Mesenteric fat pad (tissue), 1 donor: ENCODE results near the gene AP3M1. TPM values are rescaled to one million over a fixed set of nuclear protein-coding genes. Genes with fewer than 3 reads are reported as not detected.

Experiments used
- DNase-seq: peaks from one replicate; pipeline ENCODE4 v3.0.0-alpha.2; 2020; ENCODE audit warnings: low spot score
- total RNA-seq: library from RNA; stranded (reverse); fragmentation: NEBNext Ultra II Directional; extraction: Animal tissue kit (Norgen Biotek cat#: 25700); gene quantifications from one replicate; pipeline ENCODE4 v1.2.1, GENCODE V29; 2021
- donor health status: DM: yes; HTN: yes; CAD: no.

AP3M1 gene
- total RNA-seq, 1 donor from 2014 or later: 34.1 TPM

DNA sequence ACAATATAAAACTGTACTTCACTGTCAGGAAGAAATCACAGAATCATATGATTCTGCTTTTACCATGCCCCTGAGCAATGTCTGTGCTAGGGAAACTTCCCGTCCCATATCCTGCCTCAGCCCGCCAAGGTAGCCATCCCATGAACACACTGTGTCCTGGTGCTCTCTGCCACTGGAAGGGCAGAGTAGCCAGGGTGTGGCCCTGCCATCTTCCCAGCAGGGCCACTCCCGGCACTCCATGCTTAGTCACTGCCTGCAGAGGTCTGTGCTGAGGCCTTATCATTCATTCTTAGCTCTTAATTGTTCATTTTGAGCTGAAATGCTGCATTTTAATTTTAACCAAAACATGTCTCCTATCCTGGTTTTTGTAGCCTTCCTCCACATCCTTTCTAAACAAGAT, 31.8 kb downstream of the AP3M1 start:
- no peak for DNase-seq

DNA sequence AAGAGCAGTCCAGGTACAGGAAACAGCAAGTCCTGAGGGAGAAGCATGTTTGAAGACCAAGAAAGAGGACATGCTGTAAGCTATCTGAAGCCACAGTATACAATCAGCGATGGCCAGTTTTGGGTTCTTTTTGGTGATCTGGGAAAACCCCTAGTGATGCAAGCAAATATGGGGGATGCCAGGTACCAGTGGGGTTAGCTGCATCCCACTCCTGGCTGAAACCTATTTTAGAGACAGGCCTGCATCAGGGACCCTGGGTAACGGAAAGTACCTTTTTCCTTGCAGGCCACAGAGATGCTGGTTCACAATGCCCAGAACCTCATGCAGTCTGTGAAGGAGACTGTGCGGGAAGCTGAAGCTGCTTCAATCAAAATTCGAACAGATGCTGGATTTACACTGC, 32.9 kb downstream of the AP3M1 start:
- DNase-seq: no peak

GRCh38 chr10:74114041-74114448, 36.6 kb downstream of the AP3M1 start:
- no peak for DNase-seq

DNA sequence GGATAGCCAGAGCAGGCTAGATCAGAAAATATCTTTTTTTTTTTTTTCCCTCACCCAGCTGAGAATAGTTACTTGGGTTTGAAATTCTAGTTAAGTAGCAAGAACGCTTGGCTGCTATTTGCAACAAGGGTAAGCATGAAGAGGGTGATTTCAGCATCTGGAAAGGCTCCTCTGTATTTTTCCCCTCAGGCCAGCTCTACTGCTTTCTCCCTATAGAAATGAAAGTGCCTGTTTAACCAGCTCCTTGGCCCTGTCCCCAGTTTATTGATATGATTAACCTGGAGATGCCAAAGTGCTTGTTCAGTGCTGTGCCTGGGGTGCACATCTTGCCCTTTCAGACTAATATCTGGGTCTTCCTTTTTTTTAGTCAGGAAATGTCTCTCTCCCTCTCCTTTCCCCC, 37.1 kb downstream of the AP3M1 start:
- no peak for DNase-seq

DNA sequence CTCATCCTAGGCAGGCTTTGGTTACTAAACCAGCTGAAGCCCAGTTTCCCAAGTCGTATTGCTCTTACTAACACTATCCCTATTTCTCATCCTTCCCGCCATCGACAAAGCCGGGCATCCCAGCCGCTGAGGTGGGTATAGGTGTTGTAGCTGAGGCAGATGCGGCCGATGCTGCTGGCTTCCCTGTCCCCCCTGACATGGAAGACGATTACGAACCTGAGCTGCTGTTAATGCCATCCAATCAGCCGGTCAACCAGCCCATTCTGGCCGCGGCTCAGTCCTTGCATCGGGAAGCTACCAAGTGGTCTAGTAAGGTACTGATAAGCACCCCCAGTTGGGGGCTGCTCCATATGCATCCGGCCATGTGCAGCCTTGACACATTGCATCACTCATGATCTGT, 38.8 kb downstream of the AP3M1 start:
- DNase-seq: no peak

GRCh38 chr10:74110120-74110519, 40.5 kb downstream of the AP3M1 start:
- DNase-seq: no peak

DNA sequence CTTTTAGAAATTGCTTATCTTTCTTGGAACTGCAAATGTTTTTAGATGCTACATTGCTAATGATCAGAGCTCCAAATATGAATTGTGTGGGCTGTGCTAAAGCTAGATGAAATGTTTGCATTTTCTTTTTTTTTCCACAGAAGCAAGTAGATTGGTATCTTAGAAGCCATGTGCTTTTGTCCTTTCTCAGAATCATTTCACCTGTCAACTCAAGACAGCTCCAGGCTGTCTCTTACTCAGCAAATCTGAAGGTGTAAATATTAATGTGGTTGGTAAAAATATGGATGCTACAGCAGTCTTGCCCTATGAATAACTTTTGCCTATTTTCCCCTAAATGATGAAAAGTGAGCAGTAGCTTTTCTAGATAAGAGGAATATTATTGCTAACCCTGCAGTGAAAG, 41.2 kb downstream of the AP3M1 start:
- DNase-seq: no peak

- no peak for DNase-seq
Measured at GRCh38 chr10:74107391-74107790, 43.2 kb downstream of the AP3M1 start.

GRCh38 chr10:74104996-74105395, 45.6 kb downstream of the AP3M1 start:
- DNase-seq: no peak

DNA sequence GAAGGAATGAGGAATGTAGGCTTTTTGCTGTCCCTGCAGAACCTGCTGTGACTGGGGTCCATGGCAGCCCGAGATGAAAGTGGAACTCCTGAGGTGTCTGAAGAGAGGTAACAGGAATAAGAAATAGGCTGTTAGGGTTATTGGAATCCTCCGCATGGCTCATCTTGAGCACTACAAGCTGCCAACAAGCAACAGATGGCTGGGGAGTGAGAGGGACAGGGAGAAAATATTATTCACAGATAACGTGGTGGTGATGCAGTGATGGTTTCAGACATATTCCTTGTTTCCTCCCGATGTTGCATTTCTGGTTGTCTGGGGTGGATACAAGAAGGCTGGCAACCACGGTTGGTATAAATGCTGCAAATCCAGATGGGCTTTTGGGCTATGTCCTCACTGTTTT, 46.1 kb downstream of the AP3M1 start:
- DNase-seq: no peak

DNA sequence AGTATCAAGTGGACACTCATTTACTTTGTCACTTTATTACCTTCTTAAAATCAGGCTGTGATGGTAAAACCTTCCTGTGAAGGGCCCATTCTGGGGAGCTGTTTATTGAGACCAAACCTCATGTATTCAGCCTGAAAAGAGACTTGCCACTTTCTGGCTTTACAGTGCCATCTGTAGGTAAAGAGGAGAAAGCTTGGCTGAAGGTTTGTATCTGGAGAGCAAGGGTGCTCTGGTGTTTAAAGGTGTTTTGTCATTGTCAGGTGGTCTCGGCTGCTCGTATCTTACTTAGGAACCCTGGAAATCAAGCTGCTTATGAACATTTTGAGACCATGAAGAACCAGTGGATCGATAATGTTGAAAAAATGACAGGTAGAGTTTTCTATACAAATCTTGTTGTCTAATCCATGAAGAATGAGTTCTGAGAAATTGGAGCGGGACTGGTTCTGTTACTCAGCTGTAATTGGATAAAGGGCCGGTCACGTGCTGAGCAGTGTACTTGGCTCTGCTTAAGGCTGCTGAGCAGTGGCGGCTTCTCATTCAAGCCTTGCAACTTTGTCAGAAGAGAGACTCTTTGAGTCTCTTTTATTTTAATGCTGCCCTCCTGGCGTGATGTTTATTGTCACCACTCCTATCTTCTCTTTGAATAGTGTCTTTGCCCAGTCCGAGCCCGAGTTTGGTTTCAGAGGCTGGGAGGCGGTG, 46.9 kb downstream of the AP3M1 start:
- DNase-seq: no peak

- no peak for DNase-seq
Measured at GRCh38 chr10:74099836-74100235, 50.8 kb downstream of the AP3M1 start.

- no peak for DNase-seq
Measured at GRCh38 chr10:74099420-74099819, 51.2 kb downstream of the AP3M1 start.

- no peak for DNase-seq
Measured at GRCh38 chr10:74097776-74098175, 52.9 kb downstream of the AP3M1 start.

DNA sequence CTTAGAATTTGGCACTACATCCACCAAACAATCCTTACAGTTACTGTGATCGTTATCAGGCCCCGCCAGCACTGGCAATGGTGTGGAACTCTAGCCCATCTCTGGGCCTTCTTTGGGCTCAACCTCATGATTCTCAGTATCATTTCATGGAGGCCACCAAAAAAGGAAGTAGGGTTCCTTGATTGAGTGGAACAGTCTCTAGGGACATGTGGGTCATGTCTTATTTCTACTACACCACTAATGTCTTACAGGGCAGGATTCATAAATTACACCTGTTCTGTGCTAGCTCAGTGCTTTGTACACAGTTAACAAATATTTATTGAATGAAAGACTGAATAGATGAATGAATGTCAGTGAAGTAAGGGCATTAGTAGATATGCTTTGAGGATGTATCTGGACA, 53.9 kb downstream of the AP3M1 start:
- no peak for DNase-seq

GRCh38 chr10:74094231-74094630, 56.4 kb downstream of the AP3M1 start:
- DNase-seq: no peak

DNA sequence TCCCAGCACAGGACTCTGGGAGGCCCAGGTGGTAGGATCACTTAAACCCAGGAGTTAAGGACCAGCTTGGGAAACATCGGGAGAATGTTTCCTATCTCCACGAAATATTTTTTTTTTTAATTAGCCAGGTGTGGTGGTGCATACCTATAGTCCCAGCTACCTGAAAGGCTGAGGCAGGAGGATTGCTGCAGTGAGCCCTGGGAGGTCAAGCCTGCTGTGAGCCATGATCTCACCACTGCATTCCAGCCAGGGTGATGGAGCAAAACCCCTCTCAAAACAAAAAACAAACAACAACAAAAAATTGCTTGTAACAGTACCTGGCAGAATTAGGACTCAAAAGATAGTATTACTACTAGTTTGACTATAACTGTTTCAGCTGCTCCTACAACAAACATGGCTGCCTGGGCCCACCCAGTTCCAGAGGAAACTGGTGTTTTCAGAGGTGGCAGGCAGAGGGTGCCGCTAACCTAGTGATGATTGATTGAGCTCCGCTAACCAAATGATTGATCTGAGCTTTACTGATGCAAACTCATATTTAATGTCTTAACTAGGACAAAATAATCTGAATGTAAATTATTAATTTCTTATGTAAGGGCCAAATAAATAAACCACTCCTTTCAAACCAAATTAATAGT, 57.0 kb downstream of the AP3M1 start:
- no peak for DNase-seq

- no peak for DNase-seq
Measured at GRCh38 chr10:74092372-74092771, 58.3 kb downstream of the AP3M1 start.

GRCh38 chr10:74088722-74089121, 61.9 kb downstream of the AP3M1 start:
- no peak for DNase-seq

GRCh38 chr10:74086317-74086716, 64.3 kb downstream of the AP3M1 start:
- no peak for DNase-seq

- no peak for DNase-seq
Measured at GRCh38 chr10:74084955-74085354, 65.7 kb downstream of the AP3M1 start.

- no peak for DNase-seq
Measured at GRCh38 chr10:74083304-74083703, 67.3 kb downstream of the AP3M1 start.
